K562 (cell line): ENCODE data around the gene ETS2. TPM values are rescaled to one million over a fixed set of nuclear protein-coding genes. Genes with fewer than 3 reads are reported as not detected.

Experiments
- E2F3 ChIP-seq: fragments of 250-450 bp; sonication (Bioruptor Pico); IDR thresholded peaks from 2 replicates; pipeline ENCODE4 v1.4.0; 2020; ENCODE audit warnings: mild to moderate bottlenecking
- FOXP4 ChIP-seq: sonication (generic); formaldehyde crosslinking; IDR thresholded peaks from 2 replicates; pipeline ENCODE4 v1.8.0; 2022; ENCODE audit warnings: mild to moderate bottlenecking, missing genetic modification reagents, borderline replicate concordance
- HDAC6 ChIP-seq: IDR thresholded peaks from 2 replicates; pipeline ENCODE4 v1.6.1; 2012; ENCODE audit warnings: low read depth, mild to moderate bottlenecking, control low read depth, inconsistent platforms, low read length, moderate library complexity
- MECOM ChIP-seq: fragments of 250-450 bp; sonication (Bioruptor Pico); IDR thresholded peaks from 2 replicates; pipeline ENCODE4 v1.8.0; 2022; ENCODE audit warnings: inconsistent platforms
- MXI1 ChIP-seq: IDR thresholded peaks from 2 replicates; pipeline ENCODE4 v1.6.1; 2011; ENCODE audit warnings: low read depth, mild to moderate bottlenecking, improper control_type of control experiment, low read length
- MYBL2 ChIP-seq, 2 experiments: fragments of 450-650 bp in 1 of 2; sonication (generic) in 1 of 2; formaldehyde crosslinking in 1 of 2; IDR thresholded peaks; 2 replicates each; pipeline versions ENCODE4 v1.6.1 to v1.8.1; 2017 to 2022; ENCODE audit warnings: borderline replicate concordance in 1 of 2, inconsistent platforms in 1 of 2, low read depth in 1 of 2, mild to moderate bottlenecking in 1 of 2, missing genetic modification reagents in 1 of 2, moderate library complexity in 1 of 2
- PHF21A ChIP-seq: fragments of 450-650 bp; IDR thresholded peaks from 2 replicates; pipeline ENCODE4 v1.6.1; 2017; ENCODE audit warnings: low read depth, borderline replicate concordance
- POU5F1 ChIP-seq: fragments of 150-350 bp; IDR thresholded peaks from 2 replicates; pipeline ENCODE4 v1.6.1; 2014; ENCODE audit warnings: borderline replicate concordance, low read length, low read depth, mild to moderate bottlenecking; ENCODE audit not compliant: partially characterized antibody
- PTBP1 ChIP-seq: fragments of 200-400 bp; formaldehyde crosslinking; IDR thresholded peaks from 2 replicates; pipeline ENCODE4 v1.6.1; 2017; ENCODE audit warnings: low read depth, low read length
- RUNX1 ChIP-seq: sonication (generic); IDR thresholded peaks from 2 replicates; pipeline ENCODE4 v1.6.1; 2016; ENCODE audit warnings: antibody characterized with exemption, low read depth
- SIN3A ChIP-seq, 2 experiments: fragments of 150-350 bp in 1 of 2; IDR thresholded peaks; 2 replicates each; pipeline ENCODE4 v1.6.1; 2011 to 2016; ENCODE audit warnings: borderline replicate concordance in 2 of 2, low read depth in 2 of 2, low read length in 2 of 2, mild to moderate bottlenecking in 2 of 2, moderate library complexity in 2 of 2; ENCODE audit not compliant: control insufficient read depth in 1 of 2
- SMARCA4 ChIP-seq: fragments of 450-650 bp; IDR thresholded peaks from 2 replicates; pipeline ENCODE4 v1.6.1; 2016
- SNIP1 ChIP-seq: fragments of 450-650 bp; IDR thresholded peaks from 2 replicates; pipeline ENCODE4 v1.7.1; 2017; ENCODE audit warnings: low read depth, mild to moderate bottlenecking
- ZC3H11A ChIP-seq: IDR thresholded peaks from 2 replicates; pipeline ENCODE4 v1.6.1; 2012; ENCODE audit warnings: low read depth, low read length, improper control_type of control experiment
- ZNF3 ChIP-seq: fragments of 250-450 bp; sonication (Bioruptor Pico); IDR thresholded peaks from 2 replicates; pipeline ENCODE4 v1.5.0; 2021; ENCODE audit warnings: mild to moderate bottlenecking, moderate library complexity
- ZZZ3 ChIP-seq: fragments of 450-650 bp; IDR thresholded peaks from 2 replicates; pipeline ENCODE4 v1.6.1; 2016; ENCODE audit warnings: antibody characterized with exemption, mild to moderate bottlenecking, moderate library complexity
- polyA plus RNA-seq, 8 experiments: library from polyadenylated mRNA; depleted of rRNA in 4 of 8; stranded (reverse) in 5 of 8; unstranded in 3 of 8; fragments of >200 nt; fragmentation: Nextera tagmentation in 2 of 8; fragmentation: Illumina TruSeq in 1 of 8; extraction: Ambion mirVana in 2 of 8; extraction: Trizol in 1 of 8; gene quantifications; 2 replicates each; pipeline versions ENCODE4 v1.2.1 to v1.2.3, GENCODE V29; 2011 to 2014; ENCODE audit warnings: inconsistent platforms in 1 of 8, missing spikeins in 1 of 8
- total RNA-seq, 7 experiments: library from RNA; depleted of rRNA in 6 of 7; stranded (reverse); fragments of >200 nt in 6 of 7; fragmentation: Illumina TruSeq in 2 of 7; extraction: Trizol in 2 of 7; gene quantifications; 2 replicates each; pipeline versions ENCODE4 v1.2.1 to v1.2.3, GENCODE V29; 2011 to 2021; ENCODE audit warnings: low replicate concordance in 1 of 7
- TF ChIP-seq, protein P1 (sequence below): fragments of 250-450 bp; sonication (Bioruptor Pico); IDR thresholded peaks from 2 replicates; pipeline ENCODE4 v1.8.0; 2022; ENCODE audit warnings: moderate library complexity, mild to moderate bottlenecking, inconsistent platforms
- TF ChIP-seq, protein P2 (sequence below): fragments of 450-650 bp; IDR thresholded peaks from one replicate; pipeline ENCODE4 v1.6.1; 2018; ENCODE audit warnings: mild to moderate bottlenecking, moderate library complexity; ENCODE audit not compliant: partially characterized antibody
- TF ChIP-seq, protein P3 (sequence below): sonication (generic); formaldehyde crosslinking; IDR thresholded peaks from 2 replicates; pipeline ENCODE4 v1.8.0; 2023; ENCODE audit warnings: missing genetic modification reagents, mild to moderate bottlenecking, borderline replicate concordance

ETS2 gene
- total and polyA plus RNA-seq, 9 of the 15 experiments (the other 6 are each of a cell fraction or from before 2014, with no cell fraction given): 1.7 to 24.4 (median 12.2) TPM

DNA sequence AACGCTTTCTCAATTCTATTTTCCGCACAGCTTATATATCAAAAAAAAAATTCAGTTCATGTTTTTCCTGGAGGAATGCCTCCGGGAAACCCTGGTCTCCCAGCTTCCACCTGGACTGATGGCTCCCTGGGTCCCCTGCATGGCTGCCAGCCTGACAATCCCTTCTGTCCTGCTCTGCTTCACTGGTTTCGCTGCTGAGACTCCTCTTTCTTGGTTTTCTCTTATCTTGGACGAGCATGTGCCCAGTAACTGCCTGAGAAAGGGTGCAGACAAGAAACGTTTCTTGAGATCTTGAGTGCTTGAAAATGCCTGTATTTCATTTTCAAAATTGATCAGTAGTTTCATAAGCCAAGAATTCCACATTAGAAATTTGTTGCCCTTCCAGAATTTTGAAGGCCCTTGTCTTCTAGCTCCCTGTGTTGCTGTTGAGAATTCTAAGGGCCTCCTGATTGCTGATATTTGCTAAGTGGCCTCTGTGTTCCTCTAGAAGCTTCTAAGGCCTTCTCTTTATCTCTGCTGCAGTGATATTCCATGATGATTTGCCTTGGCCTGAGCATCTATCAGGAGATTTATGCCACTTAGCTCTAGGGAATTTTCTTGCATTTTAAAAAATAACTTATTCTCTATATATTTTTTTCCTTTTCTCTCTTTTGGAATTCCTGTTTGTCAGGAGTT, 44.7 kb downstream of the ETS2 start (continued):
- TF ChIP-seq POU5F1 (no peak), ZNF3 (CRISPR knock-in tag) (no peak), HDAC6 (no peak), SNIP1 (no peak), PTBP1 (no peak), MXI1 (no peak), MYBL2 (IDR thresholded peaks at IDR 0.05; ENCODE audit: low read depth) (peak; percentile 52; the same call in 1 of the 2 replicates), MYBL2 (CRISPR knock-in tag; IDR thresholded peaks at IDR 0.05; ENCODE audit: borderline replicate concordance) (no peak), ZC3H11A (no peak), PHF21A (no peak), E2F3 (0 out of 2 replicates have a peak, but pooled peaks have one; percentile 41), SIN3A (IDR thresholded peaks at IDR 0.05; ENCODE audit: borderline replicate concordance in 2 of 2, control insufficient read depth in 1 of 2, low read depth in 2 of 2, low read length in 2 of 2) (no peak), SMARCA4 (peak; percentile 71), RUNX1 (no peak), FOXP4 (CRISPR knock-in tag) (no peak), MECOM (CRISPR knock-in tag) (no peak), ZZZ3 (no peak)
- TF ChIP-seq, protein P1, sequence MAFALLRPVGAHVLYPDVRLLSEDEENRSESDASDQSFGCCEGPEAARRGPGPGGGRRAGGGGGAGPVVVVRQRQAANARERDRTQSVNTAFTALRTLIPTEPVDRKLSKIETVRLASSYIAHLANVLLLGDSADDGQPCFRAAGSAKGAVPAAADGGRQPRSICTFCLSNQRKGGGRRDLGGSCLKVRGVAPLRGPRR: no peak
- TF ChIP-seq, protein P2, sequence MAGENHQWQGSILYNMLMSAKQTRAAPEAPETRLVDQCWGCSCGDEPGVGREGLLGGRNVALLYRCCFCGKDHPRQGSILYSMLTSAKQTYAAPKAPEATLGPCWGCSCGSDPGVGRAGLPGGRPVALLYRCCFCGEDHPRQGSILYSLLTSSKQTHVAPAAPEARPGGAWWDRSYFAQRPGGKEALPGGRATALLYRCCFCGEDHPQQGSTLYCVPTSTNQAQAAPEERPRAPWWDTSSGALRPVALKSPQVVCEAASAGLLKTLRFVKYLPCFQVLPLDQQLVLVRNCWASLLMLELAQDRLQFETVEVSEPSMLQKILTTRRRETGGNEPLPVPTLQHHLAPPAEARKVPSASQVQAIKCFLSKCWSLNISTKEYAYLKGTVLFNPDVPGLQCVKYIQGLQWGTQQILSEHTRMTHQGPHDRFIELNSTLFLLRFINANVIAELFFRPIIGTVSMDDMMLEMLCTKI: no peak
- TF ChIP-seq, protein P3, sequence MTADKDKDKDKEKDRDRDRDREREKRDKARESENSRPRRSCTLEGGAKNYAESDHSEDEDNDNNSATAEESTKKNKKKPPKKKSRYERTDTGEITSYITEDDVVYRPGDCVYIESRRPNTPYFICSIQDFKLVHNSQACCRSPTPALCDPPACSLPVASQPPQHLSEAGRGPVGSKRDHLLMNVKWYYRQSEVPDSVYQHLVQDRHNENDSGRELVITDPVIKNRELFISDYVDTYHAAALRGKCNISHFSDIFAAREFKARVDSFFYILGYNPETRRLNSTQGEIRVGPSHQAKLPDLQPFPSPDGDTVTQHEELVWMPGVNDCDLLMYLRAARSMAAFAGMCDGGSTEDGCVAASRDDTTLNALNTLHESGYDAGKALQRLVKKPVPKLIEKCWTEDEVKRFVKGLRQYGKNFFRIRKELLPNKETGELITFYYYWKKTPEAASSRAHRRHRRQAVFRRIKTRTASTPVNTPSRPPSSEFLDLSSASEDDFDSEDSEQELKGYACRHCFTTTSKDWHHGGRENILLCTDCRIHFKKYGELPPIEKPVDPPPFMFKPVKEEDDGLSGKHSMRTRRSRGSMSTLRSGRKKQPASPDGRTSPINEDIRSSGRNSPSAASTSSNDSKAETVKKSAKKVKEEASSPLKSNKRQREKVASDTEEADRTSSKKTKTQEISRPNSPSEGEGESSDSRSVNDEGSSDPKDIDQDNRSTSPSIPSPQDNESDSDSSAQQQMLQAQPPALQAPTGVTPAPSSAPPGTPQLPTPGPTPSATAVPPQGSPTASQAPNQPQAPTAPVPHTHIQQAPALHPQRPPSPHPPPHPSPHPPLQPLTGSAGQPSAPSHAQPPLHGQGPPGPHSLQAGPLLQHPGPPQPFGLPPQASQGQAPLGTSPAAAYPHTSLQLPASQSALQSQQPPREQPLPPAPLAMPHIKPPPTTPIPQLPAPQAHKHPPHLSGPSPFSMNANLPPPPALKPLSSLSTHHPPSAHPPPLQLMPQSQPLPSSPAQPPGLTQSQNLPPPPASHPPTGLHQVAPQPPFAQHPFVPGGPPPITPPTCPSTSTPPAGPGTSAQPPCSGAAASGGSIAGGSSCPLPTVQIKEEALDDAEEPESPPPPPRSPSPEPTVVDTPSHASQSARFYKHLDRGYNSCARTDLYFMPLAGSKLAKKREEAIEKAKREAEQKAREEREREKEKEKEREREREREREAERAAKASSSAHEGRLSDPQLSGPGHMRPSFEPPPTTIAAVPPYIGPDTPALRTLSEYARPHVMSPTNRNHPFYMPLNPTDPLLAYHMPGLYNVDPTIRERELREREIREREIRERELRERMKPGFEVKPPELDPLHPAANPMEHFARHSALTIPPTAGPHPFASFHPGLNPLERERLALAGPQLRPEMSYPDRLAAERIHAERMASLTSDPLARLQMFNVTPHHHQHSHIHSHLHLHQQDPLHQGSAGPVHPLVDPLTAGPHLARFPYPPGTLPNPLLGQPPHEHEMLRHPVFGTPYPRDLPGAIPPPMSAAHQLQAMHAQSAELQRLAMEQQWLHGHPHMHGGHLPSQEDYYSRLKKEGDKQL (CRISPR knock-in tag): no peak
